ENCODE measurements around the gene ATP11A. TPM values are rescaled to one million over a fixed set of nuclear protein-coding genes. Genes with fewer than 3 reads are reported as not detected.

The ATP11A gene
- total RNA-seq, 1 donor from 2014 or later, result 114 TPM

GRCh38 chr13:112824429-112824828, 134.6 kb downstream of the ATP11A start:
- no peaks in the 10 kb centered on the region for H3K4me1 Mint-ChIP-seq
- H3K36me3 Mint-ChIP-seq, result peaks cover 42% of the 10 kb centered on the region
- no peak overlapping the region for H3K27ac Mint-ChIP-seq

GRCh38 chr13:112825071-112825470, 135.2 kb downstream of the ATP11A start:
- Mint-ChIP-seq H3K27me3 (ENCODE audit: low read depth) (no peaks in the 10 kb centered on the region), H3K27ac (no peak overlapping the region), H3K36me3 (peaks cover 39% of the 10 kb centered on the region), H3K4me3 (no peak overlapping the region), H3K9me3 (no peaks in the 10 kb centered on the region), H3K4me1 (no peaks in the 10 kb centered on the region)
- no peak for TF ChIP-seq CTCF (IDR thresholded peaks at IDR 0.05; ENCODE audit: unreplicated experiment)
- DNase-seq (ENCODE audit: low spot score in 2 of 2, unreplicated experiment in 2 of 2), result no peak

More at GRCh38 chr13:112824429-112824828, 134.6 kb downstream of the ATP11A start:
- no peaks in the 10 kb centered on the region for H3K9me3 Mint-ChIP-seq
- no peak for DNase-seq (ENCODE audit: low spot score in 2 of 2, unreplicated experiment in 2 of 2)
- H3K4me3 Mint-ChIP-seq, result no peak overlapping the region
- TF ChIP-seq CTCF (IDR thresholded peaks at IDR 0.05; ENCODE audit: unreplicated experiment), result no peak
- H3K27me3 Mint-ChIP-seq (ENCODE audit: low read depth), result no peaks in the 10 kb centered on the region

GRCh38 chr13:112825875-112826274, 136.0 kb downstream of the ATP11A start:
- no peak for TF ChIP-seq CTCF (IDR thresholded peaks at IDR 0.05; ENCODE audit: unreplicated experiment)
- DNase-seq (ENCODE audit: low spot score in 2 of 2, unreplicated experiment in 2 of 2), result no peak
- Mint-ChIP-seq H3K9me3 (no peaks in the 10 kb centered on the region), H3K4me1 (no peaks in the 10 kb centered on the region), H3K27me3 (ENCODE audit: low read depth) (no peaks in the 10 kb centered on the region), H3K27ac (no peak overlapping the region), H3K4me3 (no peak overlapping the region), H3K36me3 (peaks cover 38% of the 10 kb centered on the region)

GRCh38 chr13:112826565-112826964, 136.7 kb downstream of the ATP11A start:
- Mint-ChIP-seq H3K27ac (no peak overlapping the region), H3K27me3 (ENCODE audit: low read depth) (no peaks in the 10 kb centered on the region), H3K9me3 (no peaks in the 10 kb centered on the region), H3K4me3 (no peak overlapping the region), H3K4me1 (no peaks in the 10 kb centered on the region), H3K36me3 (peaks cover 44% of the 10 kb centered on the region)
- no peak for DNase-seq (ENCODE audit: low spot score in 2 of 2, unreplicated experiment in 2 of 2)
- TF ChIP-seq CTCF (IDR thresholded peaks at IDR 0.05; ENCODE audit: unreplicated experiment), result no peak

GRCh38 chr13:112828082-112828699, 138.4 kb downstream of the ATP11A start:
- H3K36me3 Mint-ChIP-seq, result peaks cover 49% of the 10 kb centered on the region
- no peaks in the 10 kb centered on the region for H3K9me3 Mint-ChIP-seq
- no peak overlapping the region for H3K27ac Mint-ChIP-seq
- H3K4me1 Mint-ChIP-seq, result no peaks in the 10 kb centered on the region
- no peak for TF ChIP-seq CTCF (IDR thresholded peaks at IDR 0.05; ENCODE audit: unreplicated experiment)
- no peak for DNase-seq (ENCODE audit: low spot score in 2 of 2, unreplicated experiment in 2 of 2)
- no peaks in the 10 kb centered on the region for H3K27me3 Mint-ChIP-seq (ENCODE audit: low read depth)
- no peak overlapping the region for H3K4me3 Mint-ChIP-seq

GRCh38 chr13:112828756-112829155, 138.9 kb downstream of the ATP11A start:
- Mint-ChIP-seq H3K4me1 (no peaks in the 10 kb centered on the region), H3K27ac (no peak overlapping the region), H3K9me3 (no peaks in the 10 kb centered on the region), H3K27me3 (ENCODE audit: low read depth) (no peaks in the 10 kb centered on the region), H3K4me3 (no peak overlapping the region), H3K36me3 (peaks cover 52% of the 10 kb centered on the region)
- TF ChIP-seq CTCF (IDR thresholded peaks at IDR 0.05; ENCODE audit: unreplicated experiment), result no peak
- DNase-seq (ENCODE audit: low spot score in 2 of 2, unreplicated experiment in 2 of 2), result no peak
